ENCODE data around the gene PTPRN2. TPM values are rescaled to one million over a fixed set of nuclear protein-coding genes. Genes with fewer than 3 reads are reported as not detected.

The PTPRN2 gene
- total RNA-seq, 1 experiment from 2014 or later: 1.1 TPM

- ChIA-PET CTCF (no interaction called here), POLR2A (no interaction called here)
- no peaks in the 10 kb centered on the region for H3K9me3 ChIP-seq (ENCODE audit: control insufficient read depth, insufficient read depth, low read depth, low read length)
- BruUV-seq (replicated peaks): no TSS peak
- H3K4me1 ChIP-seq (ENCODE audit: control insufficient read depth, insufficient read depth, low read length): no peaks in the 10 kb centered on the region
- in situ Hi-C loops (cut with HindIII; ENCODE audit: low pct_unique_long_range_greater_than_20kb, low sequenced_read_pairs): no loop called here
- H3K4me3 ChIP-seq (ENCODE audit: low read depth in 2 of 2, low read length in 2 of 2): no peak overlapping the region
- H3K36me3 ChIP-seq (ENCODE audit: control insufficient read depth, insufficient read depth, low read length): no peaks in the 10 kb centered on the region
- intact Hi-C loops (cut with micrococcal nuclease; ENCODE audit: unreplicated experiment): no loop called here
- no peak overlapping the region for H3K27ac ChIP-seq (ENCODE audit: low read length)
- DNase-seq (ENCODE audit: low read depth, low spot score): no peak
- no peaks in the 10 kb centered on the region for H3K27me3 ChIP-seq (ENCODE audit: control insufficient read depth, insufficient read depth, low read length)
- no peak for TF ChIP-seq REST (IDR thresholded peaks at IDR 0.05; ENCODE audit: insufficient read depth in 1 of 2, low read depth in 2 of 2, low read length in 1 of 2)
- TF ChIP-seq POLR2AphosphoS5 (IDR thresholded peaks at IDR 0.05; ENCODE audit: low read depth, low read length): no peak
- TF ChIP-seq TCF7L2 (IDR thresholded peaks at IDR 0.05; ENCODE audit: low read depth, low read length): no peak
- TF ChIP-seq SIN3A (IDR thresholded peaks at IDR 0.05; ENCODE audit: borderline replicate concordance, insufficient read depth, low read depth, low read length): no peak
- no peak for TF ChIP-seq CTCF (IDR thresholded peaks at IDR 0.05)
- no peak for ATAC-seq
Observed at GRCh38 chr7:157978766-157979165, 608.9 kb downstream of the PTPRN2 start.

GRCh38 chr7:157977717-157978496, 609.7 kb downstream of the PTPRN2 start:
- no peaks in the 10 kb centered on the region for H3K36me3 ChIP-seq (ENCODE audit: control insufficient read depth, insufficient read depth, low read length)
- no peaks in the 10 kb centered on the region for H3K4me1 ChIP-seq (ENCODE audit: control insufficient read depth, insufficient read depth, low read length)
- no TSS peak for BruUV-seq (replicated peaks)
- POLR2A ChIA-PET: no interaction called here
- H3K27ac ChIP-seq (ENCODE audit: low read length): no peak overlapping the region
- ATAC-seq (no peak), DNase-seq (ENCODE audit: low read depth, low spot score) (no peak)
- intact Hi-C loops (cut with micrococcal nuclease; ENCODE audit: unreplicated experiment): no loop called here
- H3K27me3 ChIP-seq (ENCODE audit: control insufficient read depth, insufficient read depth, low read length): no peaks in the 10 kb centered on the region
- CTCF ChIA-PET: no interaction called here
- H3K9me3 ChIP-seq (ENCODE audit: control insufficient read depth, insufficient read depth, low read depth, low read length): no peaks in the 10 kb centered on the region
- in situ Hi-C loops (cut with HindIII; ENCODE audit: low pct_unique_long_range_greater_than_20kb, low sequenced_read_pairs): no loop called here
- no peak overlapping the region for H3K4me3 ChIP-seq (ENCODE audit: low read depth in 2 of 2, low read length in 2 of 2)
- TF ChIP-seq CTCF (IDR thresholded peaks at IDR 0.05): no peak
- TF ChIP-seq SIN3A (IDR thresholded peaks at IDR 0.05; ENCODE audit: borderline replicate concordance, insufficient read depth, low read depth, low read length): no peak
- no peak for TF ChIP-seq POLR2AphosphoS5 (IDR thresholded peaks at IDR 0.05; ENCODE audit: low read depth, low read length)
- TF ChIP-seq REST (IDR thresholded peaks at IDR 0.05; ENCODE audit: insufficient read depth in 1 of 2, low read depth in 2 of 2, low read length in 1 of 2): no peak
- TF ChIP-seq TCF7L2 (IDR thresholded peaks at IDR 0.05; ENCODE audit: low read depth, low read length): no peak
